ENCODE results near the gene SLC25A23.
"Not testable (repeated sequence)": the region's sequence is repeated elsewhere in the genome, so short reads cannot be mapped to it uniquely, and the experiment has no call there.

SLC25A23 gene

GRCh38 chr19:6457958-6458694 is 1.5 kb downstream of the SLC25A23 start:
- peak; percentile 28 for DNase-seq (ENCODE audit: low spot score)

- DNase-seq (ENCODE audit: low spot score), result no peak
These were observed 3.7 kb downstream of the SLC25A23 start for GRCh38 chr19:6455924-6456323.

GRCh38 chr19:6453951-6454565 is 5.5 kb downstream of the SLC25A23 start:
- no peak for DNase-seq (ENCODE audit: low spot score)

GRCh38 chr19:6452899-6453298 is 6.7 kb downstream of the SLC25A23 start:
- no peak for DNase-seq (ENCODE audit: low spot score)

GRCh38 chr19:6452223-6452614 is 7.4 kb downstream of the SLC25A23 start:
- DNase-seq (ENCODE audit: low spot score), result no peak

GRCh38 chr19:6451583-6452222 is 7.9 kb downstream of the SLC25A23 start:
- no peak for DNase-seq (ENCODE audit: low spot score)

GRCh38 chr19:6450166-6450565 is 9.4 kb downstream of the SLC25A23 start:
- no peak for DNase-seq (ENCODE audit: low spot score)

- no peak for DNase-seq (ENCODE audit: low spot score)
These were observed 11.5 kb downstream of the SLC25A23 start for GRCh38 chr19:6448045-6448444.

- no peak for DNase-seq (ENCODE audit: low spot score)
These were observed 13.1 kb downstream of the SLC25A23 start for GRCh38 chr19:6446452-6446851.

- DNase-seq (ENCODE audit: low spot score), result no peak
These were observed 15.6 kb downstream of the SLC25A23 start for GRCh38 chr19:6443986-6444385.

GRCh38 chr19:6442087-6442688 is 17.4 kb downstream of the SLC25A23 start:
- DNase-seq (ENCODE audit: low spot score), result no peak

- no peak for DNase-seq (ENCODE audit: low spot score)
These were observed 18.7 kb downstream of the SLC25A23 start for GRCh38 chr19:6440905-6441304.

- no peak for DNase-seq (ENCODE audit: low spot score)
These were observed 19.8 kb downstream of the SLC25A23 start for GRCh38 chr19:6439743-6440142.

- no peak for DNase-seq (ENCODE audit: low spot score)
These were observed 25.9 kb downstream of the SLC25A23 start, which contains the start of gene SLC25A41 for GRCh38 chr19:6433663-6434062. Gene SLC25A41, minus strand, starts transcription at chr19:6433763. Its CDS starts 70 bp downstream, at chr19:6433693.

- DNase-seq (ENCODE audit: low spot score), result no peak
These were observed 26.4 kb downstream of the SLC25A23 start for GRCh38 chr19:6433165-6433564.

GRCh38 chr19:6431891-6432290 is 27.7 kb downstream of the SLC25A23 start:
- no peak for DNase-seq (ENCODE audit: low spot score)

- no peak for DNase-seq (ENCODE audit: low spot score)
These were observed 30.0 kb downstream of the SLC25A23 start for GRCh38 chr19:6429419-6430221.

- not testable (repeated sequence) for DNase-seq (ENCODE audit: low spot score)
These were observed 30.7 kb downstream of the SLC25A23 start for GRCh38 chr19:6428692-6429418.

- no peak for DNase-seq (ENCODE audit: low spot score)
These were observed 32.5 kb downstream of the SLC25A23 start for GRCh38 chr19:6427131-6427530.

GRCh38 chr19:6425732-6426620 is 33.6 kb downstream of the SLC25A23 start:
- DNase-seq (ENCODE audit: low spot score), result peak; percentile 22
